ENCODE results near the gene LYPD5. TPM values are rescaled to one million over a fixed set of nuclear protein-coding genes. Genes with fewer than 3 reads are reported as not detected.

Gene LYPD5
- total RNA-seq, 1 experiment from 2014 or later, result 0.46 TPM

DNA sequence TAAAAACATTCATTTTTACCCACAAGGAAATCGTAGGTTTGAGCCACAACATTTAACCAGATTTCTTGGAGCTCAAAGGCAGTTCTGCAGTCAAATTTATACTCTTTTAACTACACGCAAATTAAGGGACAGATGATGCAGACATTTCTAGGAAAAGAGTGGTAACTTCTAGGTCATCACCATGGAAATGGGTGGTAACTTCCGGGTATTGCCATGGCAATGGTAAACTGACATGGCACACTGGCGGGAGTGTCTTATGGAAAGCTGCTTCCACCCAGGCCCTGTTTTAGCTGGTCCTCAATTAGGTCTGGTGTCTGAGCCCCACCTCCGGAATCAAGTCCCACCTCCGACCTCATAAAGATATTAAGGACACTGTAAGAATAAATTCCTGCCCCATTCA lies 10.4 kb upstream of the LYPD5 start:
- POLR2A ChIA-PET, result no interaction called here
- H3K4me3 Mint-ChIP-seq, result no peak overlapping the region
- H3K27me3 Mint-ChIP-seq (ENCODE audit: low read depth), result peaks cover 31% of the 10 kb centered on the region

DNA sequence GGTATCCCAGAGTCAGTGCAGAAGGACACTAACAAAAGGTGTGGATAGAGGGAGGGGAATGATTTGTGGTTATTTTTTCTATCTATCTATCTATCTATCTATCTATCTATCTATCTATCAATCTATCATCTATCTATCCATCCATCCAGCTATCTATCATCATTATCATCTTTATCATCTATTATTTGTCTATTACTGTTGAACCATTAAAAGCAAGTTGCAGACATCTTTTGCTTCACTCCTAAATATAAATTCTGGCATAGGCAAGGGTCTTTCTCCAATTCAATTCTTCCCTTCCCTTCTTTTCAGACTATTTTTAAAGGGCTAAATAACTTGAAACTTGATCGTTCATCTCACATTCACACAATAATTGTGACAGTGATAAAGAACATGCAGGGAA lies 10.0 kb upstream of the LYPD5 start:
- Mint-ChIP-seq H3K27ac (no peak overlapping the region), H3K4me1 (peaks cover 4% of the 10 kb centered on the region), H3K9me3 (peaks cover 28% of the 10 kb centered on the region), H3K27me3 (ENCODE audit: low read depth) (peaks cover 31% of the 10 kb centered on the region), H3K36me3 (no peaks in the 10 kb centered on the region; the same call in 1 of the 2 replicates), H3K4me3 (no peak overlapping the region)
- POLR2A ChIA-PET, result no interaction called here
- CTCF ChIA-PET, result interaction anchor here (1.0 to 1.2 kb wide), 2 partner anchors 46 to 144 kb away, joined by 3 read pairs; no protein-coding TSS in a partner anchor
- ATAC-seq (no peak), DNase-seq (ENCODE audit: low spot score) (no peak)
- TF ChIP-seq ZNF263 (CRISPR knock-in tag; IDR thresholded peaks at IDR 0.05; ENCODE audit: low read depth) (no peak), SMAD3 (CRISPR knock-in tag; IDR thresholded peaks at IDR 0.05; ENCODE audit: borderline replicate concordance) (no peak), KAT7 (CRISPR knock-in tag; IDR thresholded peaks at IDR 0.05; ENCODE audit: borderline replicate concordance) (no peak), TEAD4 (CRISPR knock-in tag; IDR thresholded peaks at IDR 0.05) (no peak)
- TF ChIP-seq, protein P1, sequence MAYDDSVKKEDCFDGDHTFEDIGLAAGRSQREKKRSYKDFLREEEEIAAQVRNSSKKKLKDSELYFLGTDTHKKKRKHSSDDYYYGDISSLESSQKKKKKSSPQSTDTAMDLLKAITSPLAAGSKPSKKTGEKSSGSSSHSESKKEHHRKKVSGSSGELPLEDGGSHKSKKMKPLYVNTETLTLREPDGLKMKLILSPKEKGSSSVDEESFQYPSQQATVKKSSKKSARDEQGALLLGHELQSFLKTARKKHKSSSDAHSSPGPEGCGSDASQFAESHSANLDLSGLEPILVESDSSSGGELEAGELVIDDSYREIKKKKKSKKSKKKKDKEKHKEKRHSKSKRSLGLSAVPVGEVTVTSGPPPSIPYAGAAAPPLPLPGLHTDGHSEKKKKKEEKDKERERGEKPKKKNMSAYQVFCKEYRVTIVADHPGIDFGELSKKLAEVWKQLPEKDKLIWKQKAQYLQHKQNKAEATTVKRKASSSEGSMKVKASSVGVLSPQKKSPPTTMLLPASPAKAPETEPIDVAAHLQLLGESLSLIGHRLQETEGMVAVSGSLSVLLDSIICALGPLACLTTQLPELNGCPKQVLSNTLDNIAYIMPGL (CRISPR knock-in tag; IDR thresholded peaks at IDR 0.05), result no peak
- TF ChIP-seq, protein P2, sequence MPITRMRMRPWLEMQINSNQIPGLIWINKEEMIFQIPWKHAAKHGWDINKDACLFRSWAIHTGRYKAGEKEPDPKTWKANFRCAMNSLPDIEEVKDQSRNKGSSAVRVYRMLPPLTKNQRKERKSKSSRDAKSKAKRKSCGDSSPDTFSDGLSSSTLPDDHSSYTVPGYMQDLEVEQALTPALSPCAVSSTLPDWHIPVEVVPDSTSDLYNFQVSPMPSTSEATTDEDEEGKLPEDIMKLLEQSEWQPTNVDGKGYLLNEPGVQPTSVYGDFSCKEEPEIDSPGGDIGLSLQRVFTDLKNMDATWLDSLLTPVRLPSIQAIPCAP (CRISPR knock-in tag; IDR thresholded peaks at IDR 0.05), result no peak
- TF ChIP-seq, protein P3, sequence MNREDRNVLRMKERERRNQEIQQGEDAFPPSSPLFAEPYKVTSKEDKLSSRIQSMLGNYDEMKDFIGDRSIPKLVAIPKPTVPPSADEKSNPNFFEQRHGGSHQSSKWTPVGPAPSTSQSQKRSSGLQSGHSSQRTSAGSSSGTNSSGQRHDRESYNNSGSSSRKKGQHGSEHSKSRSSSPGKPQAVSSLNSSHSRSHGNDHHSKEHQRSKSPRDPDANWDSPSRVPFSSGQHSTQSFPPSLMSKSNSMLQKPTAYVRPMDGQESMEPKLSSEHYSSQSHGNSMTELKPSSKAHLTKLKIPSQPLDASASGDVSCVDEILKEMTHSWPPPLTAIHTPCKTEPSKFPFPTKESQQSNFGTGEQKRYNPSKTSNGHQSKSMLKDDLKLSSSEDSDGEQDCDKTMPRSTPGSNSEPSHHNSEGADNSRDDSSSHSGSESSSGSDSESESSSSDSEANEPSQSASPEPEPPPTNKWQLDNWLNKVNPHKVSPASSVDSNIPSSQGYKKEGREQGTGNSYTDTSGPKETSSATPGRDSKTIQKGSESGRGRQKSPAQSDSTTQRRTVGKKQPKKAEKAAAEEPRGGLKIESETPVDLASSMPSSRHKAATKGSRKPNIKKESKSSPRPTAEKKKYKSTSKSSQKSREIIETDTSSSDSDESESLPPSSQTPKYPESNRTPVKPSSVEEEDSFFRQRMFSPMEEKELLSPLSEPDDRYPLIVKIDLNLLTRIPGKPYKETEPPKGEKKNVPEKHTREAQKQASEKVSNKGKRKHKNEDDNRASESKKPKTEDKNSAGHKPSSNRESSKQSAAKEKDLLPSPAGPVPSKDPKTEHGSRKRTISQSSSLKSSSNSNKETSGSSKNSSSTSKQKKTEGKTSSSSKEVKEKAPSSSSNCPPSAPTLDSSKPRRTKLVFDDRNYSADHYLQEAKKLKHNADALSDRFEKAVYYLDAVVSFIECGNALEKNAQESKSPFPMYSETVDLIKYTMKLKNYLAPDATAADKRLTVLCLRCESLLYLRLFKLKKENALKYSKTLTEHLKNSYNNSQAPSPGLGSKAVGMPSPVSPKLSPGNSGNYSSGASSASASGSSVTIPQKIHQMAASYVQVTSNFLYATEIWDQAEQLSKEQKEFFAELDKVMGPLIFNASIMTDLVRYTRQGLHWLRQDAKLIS (CRISPR knock-in tag; IDR thresholded peaks at IDR 0.05; ENCODE audit: borderline replicate concordance), result no peak
- TF ChIP-seq, protein P4, sequence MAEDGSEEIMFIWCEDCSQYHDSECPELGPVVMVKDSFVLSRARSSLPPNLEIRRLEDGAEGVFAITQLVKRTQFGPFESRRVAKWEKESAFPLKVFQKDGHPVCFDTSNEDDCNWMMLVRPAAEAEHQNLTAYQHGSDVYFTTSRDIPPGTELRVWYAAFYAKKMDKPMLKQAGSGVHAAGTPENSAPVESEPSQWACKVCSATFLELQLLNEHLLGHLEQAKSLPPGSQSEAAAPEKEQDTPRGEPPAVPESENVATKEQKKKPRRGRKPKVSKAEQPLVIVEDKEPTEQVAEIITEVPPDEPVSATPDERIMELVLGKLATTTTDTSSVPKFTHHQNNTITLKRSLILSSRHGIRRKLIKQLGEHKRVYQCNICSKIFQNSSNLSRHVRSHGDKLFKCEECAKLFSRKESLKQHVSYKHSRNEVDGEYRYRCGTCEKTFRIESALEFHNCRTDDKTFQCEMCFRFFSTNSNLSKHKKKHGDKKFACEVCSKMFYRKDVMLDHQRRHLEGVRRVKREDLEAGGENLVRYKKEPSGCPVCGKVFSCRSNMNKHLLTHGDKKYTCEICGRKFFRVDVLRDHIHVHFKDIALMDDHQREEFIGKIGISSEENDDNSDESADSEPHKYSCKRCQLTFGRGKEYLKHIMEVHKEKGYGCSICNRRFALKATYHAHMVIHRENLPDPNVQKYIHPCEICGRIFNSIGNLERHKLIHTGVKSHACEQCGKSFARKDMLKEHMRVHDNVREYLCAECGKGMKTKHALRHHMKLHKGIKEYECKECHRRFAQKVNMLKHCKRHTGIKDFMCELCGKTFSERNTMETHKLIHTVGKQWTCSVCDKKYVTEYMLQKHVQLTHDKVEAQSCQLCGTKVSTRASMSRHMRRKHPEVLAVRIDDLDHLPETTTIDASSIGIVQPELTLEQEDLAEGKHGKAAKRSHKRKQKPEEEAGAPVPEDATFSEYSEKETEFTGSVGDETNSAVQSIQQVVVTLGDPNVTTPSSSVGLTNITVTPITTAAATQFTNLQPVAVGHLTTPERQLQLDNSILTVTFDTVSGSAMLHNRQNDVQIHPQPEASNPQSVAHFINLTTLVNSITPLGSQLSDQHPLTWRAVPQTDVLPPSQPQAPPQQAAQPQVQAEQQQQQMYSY (CRISPR knock-in tag; IDR thresholded peaks at IDR 0.05), result no peak
- TF ChIP-seq, protein P5, sequence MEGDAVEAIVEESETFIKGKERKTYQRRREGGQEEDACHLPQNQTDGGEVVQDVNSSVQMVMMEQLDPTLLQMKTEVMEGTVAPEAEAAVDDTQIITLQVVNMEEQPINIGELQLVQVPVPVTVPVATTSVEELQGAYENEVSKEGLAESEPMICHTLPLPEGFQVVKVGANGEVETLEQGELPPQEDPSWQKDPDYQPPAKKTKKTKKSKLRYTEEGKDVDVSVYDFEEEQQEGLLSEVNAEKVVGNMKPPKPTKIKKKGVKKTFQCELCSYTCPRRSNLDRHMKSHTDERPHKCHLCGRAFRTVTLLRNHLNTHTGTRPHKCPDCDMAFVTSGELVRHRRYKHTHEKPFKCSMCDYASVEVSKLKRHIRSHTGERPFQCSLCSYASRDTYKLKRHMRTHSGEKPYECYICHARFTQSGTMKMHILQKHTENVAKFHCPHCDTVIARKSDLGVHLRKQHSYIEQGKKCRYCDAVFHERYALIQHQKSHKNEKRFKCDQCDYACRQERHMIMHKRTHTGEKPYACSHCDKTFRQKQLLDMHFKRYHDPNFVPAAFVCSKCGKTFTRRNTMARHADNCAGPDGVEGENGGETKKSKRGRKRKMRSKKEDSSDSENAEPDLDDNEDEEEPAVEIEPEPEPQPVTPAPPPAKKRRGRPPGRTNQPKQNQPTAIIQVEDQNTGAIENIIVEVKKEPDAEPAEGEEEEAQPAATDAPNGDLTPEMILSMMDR (IDR thresholded peaks at IDR 0.05), result no peak

More for the DNA sequence above, 10.4 kb upstream of the LYPD5 start:
- Mint-ChIP-seq H3K9me3 (peaks cover 29% of the 10 kb centered on the region), H3K4me1 (peaks cover 4% of the 10 kb centered on the region), H3K27ac (no peak overlapping the region), H3K36me3 (no peaks in the 10 kb centered on the region; the same call in 1 of the 2 replicates)
- TF ChIP-seq TCF7 (CRISPR knock-in tag; IDR thresholded peaks at IDR 0.05; ENCODE audit: low read depth), result no peak
- TF ChIP-seq, protein P6, sequence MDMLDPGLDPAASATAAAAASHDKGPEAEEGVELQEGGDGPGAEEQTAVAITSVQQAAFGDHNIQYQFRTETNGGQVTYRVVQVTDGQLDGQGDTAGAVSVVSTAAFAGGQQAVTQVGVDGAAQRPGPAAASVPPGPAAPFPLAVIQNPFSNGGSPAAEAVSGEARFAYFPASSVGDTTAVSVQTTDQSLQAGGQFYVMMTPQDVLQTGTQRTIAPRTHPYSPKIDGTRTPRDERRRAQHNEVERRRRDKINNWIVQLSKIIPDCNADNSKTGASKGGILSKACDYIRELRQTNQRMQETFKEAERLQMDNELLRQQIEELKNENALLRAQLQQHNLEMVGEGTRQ (CRISPR knock-in tag; IDR thresholded peaks at IDR 0.05), result no peak
- no peak for DNase-seq (ENCODE audit: low spot score)
- no peak for ATAC-seq
- CTCF ChIA-PET, result interaction anchor here (1.0 to 1.2 kb wide), 2 partner anchors 46 to 144 kb away, joined by 3 read pairs; no protein-coding TSS in a partner anchor

Data from WTC11 (cell line).